ENCODE measurements around the gene SLC13A4. TPM values are rescaled to one million over a fixed set of nuclear protein-coding genes. Genes with fewer than 3 reads are reported as not detected.

The SLC13A4 gene
- total and polyA plus RNA-seq, 4 donors = 0.17 to 1.3 (median 0.19) TPM

- H3K36me3 ChIP-seq (ENCODE audit: control insufficient read depth in 4 of 4, insufficient read depth in 4 of 4, low read length in 4 of 4) = peaks cover 0 to 14% (median 11%) of the 10 kb centered on the region in 4 donors
- no peak for TF ChIP-seq CTCF (IDR thresholded peaks at IDR 0.05; ENCODE audit: control extremely low read depth, extremely low read depth)
- DNase-seq (peak in 2 of 3 donors; percentile 20 to 52), ATAC-seq (ENCODE audit: insufficient read depth, low FRiP score) (peak; percentile 56)
- no peaks in the 10 kb centered on the region for H3K9me3 ChIP-seq (ENCODE audit: control insufficient read depth in 4 of 4, insufficient read depth in 3 of 4, low read length in 3 of 4)
- H3K27me3 ChIP-seq (ENCODE audit: control insufficient read depth in 3 of 3, insufficient read depth in 3 of 3, low read length in 2 of 3) = no peaks in the 10 kb centered on the region
- H3K4me1 ChIP-seq (ENCODE audit: control insufficient read depth in 5 of 5, insufficient read depth in 5 of 5, low read length in 5 of 5) = no peaks in the 10 kb centered on the region
- no peak overlapping the region for H3K4me3 ChIP-seq
- 64 to 73% methylated on average over 15 of the region's 15 CpGs for WGBS, 2 donors
- no peak overlapping the region for H3K9ac ChIP-seq (ENCODE audit: insufficient read depth in 1 of 2, low read length in 2 of 2)
- H3K27ac ChIP-seq (ENCODE audit: low read depth in 1 of 2, low read length in 1 of 2) = peak overlapping the region in 1 of 2 donors; percentile 26
These were observed 77.0 kb downstream of the SLC13A4 start for GRCh38 chr7:135650831-135651573.

- no peak for TF ChIP-seq CTCF (IDR thresholded peaks at IDR 0.05; ENCODE audit: control extremely low read depth, extremely low read depth)
- peaks cover 6 to 32% (median 17%) of the 10 kb centered on the region in 4 donors for H3K36me3 ChIP-seq (ENCODE audit: control insufficient read depth in 4 of 4, insufficient read depth in 4 of 4, low read length in 4 of 4)
These were observed 79.8 kb downstream of the SLC13A4 start for GRCh38 chr7:135648235-135648634.

GRCh38 chr7:135647755-135648154 lies 80.2 kb downstream of the SLC13A4 start:
- TF ChIP-seq CTCF (IDR thresholded peaks at IDR 0.05; ENCODE audit: control extremely low read depth, extremely low read depth) = no peak
- DNase-seq (no peak), ATAC-seq (ENCODE audit: insufficient read depth, low FRiP score) (no peak)
- WGBS, 2 donors = 63 to 93% methylated on average over 1 of the region's 1 CpG
- peaks cover 9 to 32% (median 19%) of the 10 kb centered on the region in 4 donors for H3K36me3 ChIP-seq (ENCODE audit: control insufficient read depth in 4 of 4, insufficient read depth in 4 of 4, low read length in 4 of 4)
- no peaks in the 10 kb centered on the region for H3K9me3 ChIP-seq (ENCODE audit: control insufficient read depth in 4 of 4, insufficient read depth in 3 of 4, low read length in 3 of 4)
- H3K4me1 ChIP-seq (ENCODE audit: control insufficient read depth in 5 of 5, insufficient read depth in 5 of 5, low read length in 5 of 5) = no peaks in the 10 kb centered on the region
- no peak overlapping the region for H3K27ac ChIP-seq (ENCODE audit: low read depth in 1 of 2, low read length in 1 of 2)
- H3K9ac ChIP-seq (ENCODE audit: insufficient read depth in 1 of 2, low read length in 2 of 2) = no peak overlapping the region
- no peaks in the 10 kb centered on the region for H3K27me3 ChIP-seq (ENCODE audit: control insufficient read depth in 3 of 3, insufficient read depth in 3 of 3, low read length in 2 of 3)
- no peak overlapping the region for H3K4me3 ChIP-seq

More at GRCh38 chr7:135648235-135648634, 79.8 kb downstream of the SLC13A4 start:
- no peak overlapping the region for H3K4me3 ChIP-seq
- ATAC-seq (ENCODE audit: insufficient read depth, low FRiP score) (no peak), DNase-seq (no peak)
- WGBS, 2 donors = 79 to 94% methylated on average over 7 of the region's 7 CpGs
- H3K9ac ChIP-seq (ENCODE audit: insufficient read depth in 1 of 2, low read length in 2 of 2) = no peak overlapping the region
- H3K4me1 ChIP-seq (ENCODE audit: control insufficient read depth in 5 of 5, insufficient read depth in 5 of 5, low read length in 5 of 5) = no peaks in the 10 kb centered on the region
- no peaks in the 10 kb centered on the region for H3K27me3 ChIP-seq (ENCODE audit: control insufficient read depth in 3 of 3, insufficient read depth in 3 of 3, low read length in 2 of 3)
- H3K9me3 ChIP-seq (ENCODE audit: control insufficient read depth in 4 of 4, insufficient read depth in 3 of 4, low read length in 3 of 4) = no peaks in the 10 kb centered on the region
- H3K27ac ChIP-seq (ENCODE audit: low read depth in 1 of 2, low read length in 1 of 2) = no peak overlapping the region
